Effector memory CD8-positive, alpha-beta T cell (primary cell): Measurements from ENCODE around the gene GSG1.
"Not testable (repeated sequence)": the region's sequence is repeated elsewhere in the genome, so short reads cannot be mapped to it uniquely, and the experiment has no call there.

Source experiments
- ATAC-seq: fragments of 150-1000 bp; cut with Tn5 transposase; replicated peaks from 2 replicates; pipeline ENCODE4 v1.10.0; 2021; ENCODE audit warnings: mild to moderate bottlenecking, moderate library complexity
- DNase-seq, 3 experiments: peaks; one replicate each; pipeline ENCODE4 v3.0.0; 2021
- H3K27ac Mint-ChIP-seq, 2 donors: one replicate each; pipeline ENCODE4 v1.8.0; 2022; ENCODE audit warnings: mild to moderate bottlenecking in 2 of 2, mixed read lengths in 2 of 2, moderate library complexity in 2 of 2
- H3K27me3 Mint-ChIP-seq, 2 donors: one replicate each; pipeline ENCODE4 v1.8.0; 2022; ENCODE audit warnings: mixed read lengths in 2 of 2
- H3K36me3 Mint-ChIP-seq: one replicate; pipeline ENCODE4 v1.8.0; 2022; ENCODE audit warnings: mild to moderate bottlenecking, moderate library complexity, mixed read lengths; ENCODE audit not compliant: insufficient read depth
- H3K4me1 Mint-ChIP-seq, 2 donors: one replicate each; pipeline ENCODE4 v1.8.0; 2022; ENCODE audit warnings: low read depth in 2 of 2, mixed read lengths in 2 of 2
- H3K4me3 Mint-ChIP-seq, 2 donors: one replicate each; pipeline ENCODE4 v1.8.0; 2022; ENCODE audit warnings: mild to moderate bottlenecking in 2 of 2, mixed read lengths in 2 of 2, moderate library complexity in 2 of 2
- H3K9me3 Mint-ChIP-seq, 2 donors: one replicate each; pipeline ENCODE4 v1.8.0; 2022; ENCODE audit warnings: mixed read lengths in 2 of 2

The GSG1 gene

GRCh38 chr12:13046964-13047363 lies 56.5 kb downstream of the GSG1 start:
- H3K4me3 Mint-ChIP-seq = no peak overlapping the region
- peaks cover 4 to 8% of the 10 kb centered on the region in 2 donors for H3K4me1 Mint-ChIP-seq
- DNase-seq = no peak
- H3K36me3 Mint-ChIP-seq = no peaks in the 10 kb centered on the region
- no peaks in the 10 kb centered on the region for H3K9me3 Mint-ChIP-seq
- no peak overlapping the region for H3K27ac Mint-ChIP-seq
- no peak for ATAC-seq
- peaks cover 0 to 9% of the 10 kb centered on the region in 2 donors for H3K27me3 Mint-ChIP-seq

GRCh38 chr12:13045816-13046215 lies 57.7 kb downstream of the GSG1 start:
- Mint-ChIP-seq H3K9me3 (no peaks in the 10 kb centered on the region), H3K27me3 (peaks cover 0 to 9% of the 10 kb centered on the region in 2 donors), H3K4me1 (peaks cover 4 to 8% of the 10 kb centered on the region in 2 donors), H3K4me3 (peak overlapping the region in 1 of 2 donors; percentile 83), H3K36me3 (no peaks in the 10 kb centered on the region), H3K27ac (no peak overlapping the region)
- ATAC-seq = no peak
- DNase-seq = no peak

- no peak for ATAC-seq
- peak overlapping the region; percentile 74 to 79 for H3K27ac Mint-ChIP-seq
- H3K36me3 Mint-ChIP-seq = no peaks in the 10 kb centered on the region
- H3K4me1 Mint-ChIP-seq = peaks cover 4 to 8% of the 10 kb centered on the region in 2 donors
- H3K4me3 Mint-ChIP-seq = peak overlapping the region; percentile 83 to 84
- H3K9me3 Mint-ChIP-seq = no peaks in the 10 kb centered on the region
- peaks cover 0 to 9% of the 10 kb centered on the region in 2 donors for H3K27me3 Mint-ChIP-seq
- no peak for DNase-seq
These were observed 58.6 kb downstream of the GSG1 start for GRCh38 chr12:13044906-13045299.

GRCh38 chr12:13044002-13044905 lies 59.2 kb downstream of the GSG1 start, which contains the start of gene FAM234B:
FAM234B (plus strand) TSS chr12:13044381; CDS start chr12:13044404, 23 bp downstream.
- ATAC-seq (peak; percentile 96), DNase-seq (peak; percentile 58 to 60 (median 58))
- peak within 1 kb of the TSS; percentile 83 to 84 for H3K4me3 Mint-ChIP-seq
- peaks cover 4 to 8% of the 10 kb centered on the region in 2 donors for H3K4me1 Mint-ChIP-seq
- H3K36me3 Mint-ChIP-seq = no peaks in the 10 kb centered on the region
- H3K27ac Mint-ChIP-seq = peak within 1 kb of the TSS; percentile 74 to 79
- H3K27me3 Mint-ChIP-seq = peaks cover 0 to 9% of the 10 kb centered on the region in 2 donors
- H3K9me3 Mint-ChIP-seq = no peaks in the 10 kb centered on the region

- ATAC-seq (no peak), DNase-seq (no peak)
- Mint-ChIP-seq H3K4me3 (peak overlapping the region; percentile 83 to 84), H3K36me3 (no peaks in the 10 kb centered on the region), H3K4me1 (peaks cover 4 to 8% of the 10 kb centered on the region in 2 donors), H3K9me3 (no peaks in the 10 kb centered on the region), H3K27me3 (peaks cover 0 to 9% of the 10 kb centered on the region in 2 donors), H3K27ac (no peak overlapping the region)
These were observed 60.7 kb downstream of the GSG1 start for GRCh38 chr12:13042666-13043230.

- H3K4me3 Mint-ChIP-seq = no peak overlapping the region
- no peak overlapping the region for H3K27ac Mint-ChIP-seq
- ATAC-seq = no peak
- no peak for DNase-seq
- no peaks in the 10 kb centered on the region for H3K9me3 Mint-ChIP-seq
- H3K27me3 Mint-ChIP-seq = peaks cover 0 to 9% of the 10 kb centered on the region in 2 donors
- peaks cover 4 to 8% of the 10 kb centered on the region in 2 donors for H3K4me1 Mint-ChIP-seq
- H3K36me3 Mint-ChIP-seq = no peaks in the 10 kb centered on the region
These were observed 62.2 kb downstream of the GSG1 start for GRCh38 chr12:13041224-13041623.

- no peak overlapping the region for H3K4me3 Mint-ChIP-seq
- no peaks in the 10 kb centered on the region for H3K36me3 Mint-ChIP-seq
- no peaks in the 10 kb centered on the region for H3K9me3 Mint-ChIP-seq
- H3K27ac Mint-ChIP-seq = no peak overlapping the region
- ATAC-seq = no peak
- peaks cover 0 to 5% of the 10 kb centered on the region in 2 donors for H3K4me1 Mint-ChIP-seq
- DNase-seq = no peak
- peaks cover 0 to 9% of the 10 kb centered on the region in 2 donors for H3K27me3 Mint-ChIP-seq
These were observed 64.0 kb downstream of the GSG1 start for GRCh38 chr12:13039328-13039956.

GRCh38 chr12:13038491-13039161 lies 64.8 kb downstream of the GSG1 start:
- no peak for DNase-seq
- Mint-ChIP-seq H3K4me1 (no peaks in the 10 kb centered on the region), H3K27ac (no peak overlapping the region), H3K27me3 (peaks cover 0 to 8% of the 10 kb centered on the region in 2 donors), H3K4me3 (no peak overlapping the region), H3K36me3 (no peaks in the 10 kb centered on the region), H3K9me3 (no peaks in the 10 kb centered on the region)
- ATAC-seq = no peak

- Mint-ChIP-seq H3K36me3 (no peaks in the 10 kb centered on the region), H3K4me1 (no peaks in the 10 kb centered on the region), H3K9me3 (no peaks in the 10 kb centered on the region), H3K4me3 (no peak overlapping the region), H3K27ac (no peak overlapping the region), H3K27me3 (no peaks in the 10 kb centered on the region)
- DNase-seq = no peak
- ATAC-seq = no peak
These were observed 66.6 kb downstream of the GSG1 start for GRCh38 chr12:13036881-13037280.

- not testable (repeated sequence) for H3K4me3 Mint-ChIP-seq, H3K36me3 Mint-ChIP-seq, H3K4me1 Mint-ChIP-seq, DNase-seq, H3K27me3 Mint-ChIP-seq, H3K9me3 Mint-ChIP-seq, ATAC-seq, H3K27ac Mint-ChIP-seq
These were observed 68.1 kb downstream of the GSG1 start for GRCh38 chr12:13035335-13035734.
